CD4-positive, alpha-beta T cell (primary cell): ENCODE measurements around the gene SYNJ1. TPM values are rescaled to one million over a fixed set of nuclear protein-coding genes. Genes with fewer than 3 reads are reported as not detected.

Experiments used
- ATAC-seq: fragments of 200-7000 bp; cut with Tn5 transposase; one replicate; pipeline ENCODE4 v1.10.0; 2022; ENCODE audit warnings: mild to moderate bottlenecking; ENCODE audit not compliant: poor library complexity
- CTCF ChIA-PET: fragments of 350-600 bp; sonication (Branson Sonifier 250); formaldehyde crosslinking; loops from one replicate; lab custom pipeline; 2021; ENCODE audit warnings: antibody characterized with exemption, inconsistent platforms; lab: Charles Lee
- POLR2A ChIA-PET: fragments of 350-600 bp; sonication (Branson Sonifier 250); formaldehyde crosslinking; loops from one replicate; lab custom pipeline; 2021; ENCODE audit warnings: antibody characterized with exemption, inconsistent platforms; lab: Charles Lee
- DNase-seq, 14 experiments: peaks; one replicate each; pipeline ENCODE4 v3.0.0-alpha.2; 2013 to 2020; ENCODE audit warnings: mixed read lengths in 2 of 14
- H3K27ac ChIP-seq, 2 donors: one replicate each; pipeline versions ENCODE4 v1.5.1 to v1.7.0; 2013; ENCODE audit warnings: low read length in 2 of 2, low read depth in 1 of 2, mild to moderate bottlenecking in 1 of 2
- H3K27me3 ChIP-seq, 2 experiments: 1 replicate in 1 of 2; 2 replicates in 1 of 2; pipeline versions ENCODE4 v1.6.1 to v1.7.0; 2013; ENCODE audit warnings: low read length in 2 of 2, control low read depth in 1 of 2, mild to moderate bottlenecking in 1 of 2, moderate library complexity in 1 of 2; ENCODE audit not compliant: insufficient read depth in 2 of 2, control insufficient read depth in 1 of 2
- H3K36me3 ChIP-seq: one replicate; pipeline ENCODE4 v1.6.1; 2013; ENCODE audit warnings: low read length, control low read depth; ENCODE audit not compliant: insufficient read depth
- H3K4me1 ChIP-seq: one replicate; pipeline ENCODE4 v1.6.1; 2013; ENCODE audit warnings: low read length, control low read depth; ENCODE audit not compliant: insufficient read depth
- H3K4me3 ChIP-seq: one replicate; pipeline ENCODE4 v1.5.1; 2013; ENCODE audit warnings: mild to moderate bottlenecking, low read length, moderate library complexity
- H3K9me3 ChIP-seq, 2 experiments: 1 replicate in 1 of 2; 2 replicates in 1 of 2; pipeline versions ENCODE4 v1.6.1 to v1.7.0; 2013; ENCODE audit warnings: low read length in 2 of 2, mild to moderate bottlenecking in 2 of 2, control low read depth in 1 of 2, moderate library complexity in 1 of 2; ENCODE audit not compliant: control insufficient read depth in 1 of 2, insufficient read depth in 1 of 2
- H3K27ac Mint-ChIP-seq: one replicate; pipeline ENCODE4 v1.8.0; 2020; ENCODE audit warnings: mixed read lengths
- H3K27me3 Mint-ChIP-seq: one replicate; pipeline ENCODE4 v1.8.0; 2021; ENCODE audit warnings: mixed read lengths
- H3K36me3 Mint-ChIP-seq: one replicate; pipeline ENCODE4 v1.8.0; 2021; ENCODE audit warnings: low read depth, mixed read lengths
- H3K4me1 Mint-ChIP-seq: one replicate; pipeline ENCODE4 v1.8.0; 2021; ENCODE audit warnings: low read depth, mixed read lengths
- H3K4me3 Mint-ChIP-seq: one replicate; pipeline ENCODE4 v1.8.0; 2020; ENCODE audit warnings: mild to moderate bottlenecking, mixed read lengths
- H3K9me3 Mint-ChIP-seq: one replicate; pipeline ENCODE4 v1.8.0; 2020; ENCODE audit warnings: mixed read lengths
- intact Hi-C, 2 experiments: fragments of 100-400 bp; cut with DNase I in 1 of 2; cut with micrococcal nuclease in 1 of 2; formaldehyde crosslinking; loops; one replicate each; pipeline versions ENCODE4 v1.15.1 to v1.9.0; 2023 to 2025; cut with DNase I, micrococcal nuclease
- total RNA-seq, 174 experiments: library from RNA in 2 of 174; stranded (reverse) in 2 of 174; gene quantifications; one replicate each; pipeline ENCODE4 v1.2.3 and lab custom pipeline; 2021 to 2026
- TF ChIP-seq, protein P1 (sequence below): fragments of 200-600 bp; IDR thresholded peaks from one replicate; pipeline ENCODE4 v1.8.0; 2022; ENCODE audit warnings: antibody characterized with exemption, mild to moderate bottlenecking

The SYNJ1 gene
- total RNA-seq, 2 experiments from 2014 or later: 14.3 to 15.6 TPM

DNA sequence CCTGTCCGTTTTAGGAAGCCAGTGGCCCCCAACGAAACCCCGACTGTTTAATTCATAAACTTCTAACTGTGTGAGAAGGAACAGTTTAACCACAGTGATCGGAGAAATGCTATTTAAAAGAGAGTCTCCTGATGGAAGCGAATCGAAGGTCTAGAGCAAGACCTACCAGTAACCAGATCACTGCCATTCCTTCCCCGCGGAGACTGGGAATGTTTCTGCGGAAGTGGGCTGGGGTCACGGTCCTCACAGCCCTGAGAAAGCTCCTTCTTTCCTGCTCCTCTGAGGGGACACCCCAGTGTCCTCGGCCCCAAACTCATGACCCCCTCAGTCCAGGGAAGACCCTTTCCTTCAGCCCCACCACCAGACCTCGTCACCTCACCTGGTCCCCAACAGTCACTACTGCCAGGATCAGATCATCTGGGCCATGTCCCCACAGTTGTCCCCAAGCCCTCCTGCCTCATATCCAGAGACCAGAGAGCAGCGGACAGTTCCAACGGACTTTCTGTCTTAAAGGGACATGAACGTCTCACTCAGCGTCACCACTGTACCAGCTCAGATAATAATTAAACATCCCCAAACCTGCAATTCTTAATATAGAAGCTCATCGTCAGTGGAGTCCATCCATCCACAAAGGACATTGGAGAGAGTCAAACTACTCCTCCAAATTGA lies 142.6 kb downstream of the SYNJ1 start, which contains the start of gene TCP10L:
TCP10L (minus strand) TSS at position 482 of the 669 bp plus-strand sequence. CDS start 1,219 bp downstream, outside the sequence.
- Histone ChIP-seq H3K36me3 (no peaks in the 10 kb centered on the region), H3K4me1 (no peaks in the 10 kb centered on the region), H3K27ac (no peak within 1 kb of the TSS), H3K9me3 (peaks cover 0 to 5% of the 10 kb centered on the region in 2 experiments), H3K4me3 (no peak within 1 kb of the TSS), H3K27me3 (no peaks in the 10 kb centered on the region)
- CTCF ChIA-PET: no interaction called here
- intact Hi-C loops: no loop called here
- Mint-ChIP-seq H3K36me3 (no peaks in the 10 kb centered on the region), H3K4me1 (no peaks in the 10 kb centered on the region), H3K9me3 (no peaks in the 10 kb centered on the region), H3K27ac (no peak within 1 kb of the TSS), H3K4me3 (no peak within 1 kb of the TSS), H3K27me3 (no peaks in the 10 kb centered on the region)
- POLR2A ChIA-PET: no interaction called here
- no peak for ATAC-seq
- TF ChIP-seq, protein P1, sequence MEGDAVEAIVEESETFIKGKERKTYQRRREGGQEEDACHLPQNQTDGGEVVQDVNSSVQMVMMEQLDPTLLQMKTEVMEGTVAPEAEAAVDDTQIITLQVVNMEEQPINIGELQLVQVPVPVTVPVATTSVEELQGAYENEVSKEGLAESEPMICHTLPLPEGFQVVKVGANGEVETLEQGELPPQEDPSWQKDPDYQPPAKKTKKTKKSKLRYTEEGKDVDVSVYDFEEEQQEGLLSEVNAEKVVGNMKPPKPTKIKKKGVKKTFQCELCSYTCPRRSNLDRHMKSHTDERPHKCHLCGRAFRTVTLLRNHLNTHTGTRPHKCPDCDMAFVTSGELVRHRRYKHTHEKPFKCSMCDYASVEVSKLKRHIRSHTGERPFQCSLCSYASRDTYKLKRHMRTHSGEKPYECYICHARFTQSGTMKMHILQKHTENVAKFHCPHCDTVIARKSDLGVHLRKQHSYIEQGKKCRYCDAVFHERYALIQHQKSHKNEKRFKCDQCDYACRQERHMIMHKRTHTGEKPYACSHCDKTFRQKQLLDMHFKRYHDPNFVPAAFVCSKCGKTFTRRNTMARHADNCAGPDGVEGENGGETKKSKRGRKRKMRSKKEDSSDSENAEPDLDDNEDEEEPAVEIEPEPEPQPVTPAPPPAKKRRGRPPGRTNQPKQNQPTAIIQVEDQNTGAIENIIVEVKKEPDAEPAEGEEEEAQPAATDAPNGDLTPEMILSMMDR: no peak
- no peak for DNase-seq

DNA sequence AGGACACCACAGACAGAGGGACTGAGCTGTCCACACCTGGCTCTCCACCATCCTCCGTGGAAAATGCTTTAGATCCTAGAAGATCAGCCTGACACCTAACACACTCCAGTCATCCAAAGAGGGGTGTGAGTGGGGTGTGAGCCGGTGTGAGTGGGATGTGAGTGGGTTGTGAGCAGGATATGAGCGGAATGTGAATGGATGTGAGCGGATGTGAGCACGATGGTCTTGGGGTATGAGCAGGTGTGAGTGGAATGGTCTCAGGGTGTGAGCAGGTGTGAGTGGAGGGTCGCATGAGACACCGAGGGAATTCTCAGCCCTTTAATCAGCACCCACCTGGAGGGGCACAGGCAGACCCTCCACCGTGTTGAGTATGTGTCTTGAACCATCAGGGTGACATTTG lies 143.3 kb downstream of the SYNJ1 start:
- ChIA-PET POLR2A (no interaction called here), CTCF (no interaction called here)
- Mint-ChIP-seq H3K4me1 (no peaks in the 10 kb centered on the region), H3K27ac (no peak overlapping the region), H3K36me3 (no peaks in the 10 kb centered on the region), H3K9me3 (no peaks in the 10 kb centered on the region), H3K4me3 (no peak overlapping the region), H3K27me3 (no peaks in the 10 kb centered on the region)
- H3K9me3 ChIP-seq: peaks cover 0 to 5% of the 10 kb centered on the region in 2 experiments
- no peaks in the 10 kb centered on the region for H3K36me3 ChIP-seq
- no peaks in the 10 kb centered on the region for H3K27me3 ChIP-seq
- DNase-seq: no peak
- no peak overlapping the region for H3K4me3 ChIP-seq
- TF ChIP-seq, protein P1: no peak
- intact Hi-C loops: no loop called here
- ATAC-seq: no peak
- H3K27ac ChIP-seq: no peak overlapping the region
- no peaks in the 10 kb centered on the region for H3K4me1 ChIP-seq

DNA sequence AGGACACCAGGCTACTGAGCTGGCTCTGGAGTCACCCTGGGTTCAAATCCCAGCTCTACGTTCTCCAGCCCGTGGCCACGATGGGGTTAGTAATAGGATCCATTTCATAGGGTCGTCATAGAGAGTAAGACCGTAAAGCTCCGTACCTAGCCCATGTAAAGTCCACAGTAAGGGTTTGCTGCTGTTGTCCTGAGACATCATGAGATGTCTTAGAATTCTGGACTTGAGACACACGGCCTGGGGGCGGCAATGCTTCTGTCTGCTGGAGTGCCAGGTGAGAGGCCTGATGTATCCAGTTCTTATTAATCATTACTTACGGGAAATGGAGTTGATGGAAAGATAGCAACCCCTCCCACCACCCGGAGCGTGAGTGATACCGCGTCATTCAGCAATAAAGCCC lies 146.1 kb downstream of the SYNJ1 start:
- Mint-ChIP-seq H3K9me3 (no peaks in the 10 kb centered on the region), H3K27ac (no peak overlapping the region), H3K27me3 (no peaks in the 10 kb centered on the region), H3K4me1 (no peaks in the 10 kb centered on the region), H3K4me3 (no peak overlapping the region), H3K36me3 (no peaks in the 10 kb centered on the region)
- peaks cover 0 to 5% of the 10 kb centered on the region in 2 experiments for H3K9me3 ChIP-seq
- H3K27me3 ChIP-seq: no peaks in the 10 kb centered on the region
- intact Hi-C loops: no loop called here
- peaks cover 2% of the 10 kb centered on the region for H3K4me1 ChIP-seq
- no peak overlapping the region for H3K27ac ChIP-seq
- DNase-seq: no peak
- ChIA-PET POLR2A (no interaction called here), CTCF (no interaction called here)
- H3K36me3 ChIP-seq: no peaks in the 10 kb centered on the region
- no peak overlapping the region for H3K4me3 ChIP-seq
- TF ChIP-seq, protein P1: no peak
- ATAC-seq: no peak
